Spleen (tissue), 11 donors: ENCODE data around the gene CEBPG. TPM values are rescaled to one million over a fixed set of nuclear protein-coding genes. Genes with fewer than 3 reads are reported as not detected.

Experiments
- DNase-seq: peaks from one replicate; pipeline ENCODE4 v3.0.0-alpha.2; 2020
- H3K27ac ChIP-seq, 8 donors: fragments of 200-600 bp; sonication (generic) in 7 of 8; 1 replicate in 4 of 8; 2 replicates in 4 of 8; pipeline versions ENCODE4 v1.5.0 to v1.8.0; 2016 to 2021; ENCODE audit warnings: inconsistent platforms in 4 of 8, mild to moderate bottlenecking in 4 of 8, moderate library complexity in 1 of 8
- H3K27me3 ChIP-seq, 7 donors: fragments of 200-600 bp; sonication (generic) in 6 of 7; replicated peaks in 1 of 7; 1 replicate in 4 of 7; 2 replicates in 3 of 7; pipeline versions ENCODE4 v1.5.0 to v1.8.0; 2016 to 2021; ENCODE audit warnings: inconsistent platforms in 3 of 7, mild to moderate bottlenecking in 1 of 7
- H3K36me3 ChIP-seq, 6 donors: fragments of 200-600 bp; sonication (generic) in 5 of 6; 1 replicate in 4 of 6; 2 replicates in 2 of 6; pipeline versions ENCODE4 v1.5.0 to v1.8.0; 2016 to 2021; ENCODE audit warnings: inconsistent platforms in 2 of 6
- H3K4me1 ChIP-seq, 6 donors: fragments of 200-600 bp; sonication (generic) in 5 of 6; 1 replicate in 3 of 6; 2 replicates in 3 of 6; pipeline versions ENCODE4 v1.5.0 to v1.8.0; 2016 to 2021; ENCODE audit warnings: inconsistent platforms in 3 of 6
- H3K4me3 ChIP-seq, 8 donors: fragments of 200-600 bp; sonication (generic) in 7 of 8; 1 replicate in 4 of 8; 2 replicates in 4 of 8; pipeline versions ENCODE4 v1.5.0 to v1.8.0; 2016 to 2021; ENCODE audit warnings: inconsistent platforms in 4 of 8, mild to moderate bottlenecking in 4 of 8, moderate library complexity in 2 of 8
- H3K9me3 ChIP-seq, 8 donors: fragments of 200-600 bp; sonication (generic) in 7 of 8; 1 replicate in 4 of 8; 2 replicates in 4 of 8; pipeline versions ENCODE4 v1.5.0 to v1.8.0; 2016 to 2021; ENCODE audit warnings: inconsistent platforms in 4 of 8
- CTCF ChIP-seq, 11 experiments: fragments of 200-600 bp in 7 of 11; fragments of 450-650 bp in 4 of 11; sonication (generic) in 4 of 11; IDR thresholded peaks in 8 of 11; conservative IDR thresholded peaks in 3 of 11; 1 replicate in 7 of 11; 2 replicates in 4 of 11; pipeline versions ENCODE4 v1.4.0 to v1.8.0; 2016 to 2021; ENCODE audit warnings: antibody characterized with exemption in 11 of 11, inconsistent platforms in 4 of 11, mild to moderate bottlenecking in 1 of 11
- POLR2A ChIP-seq, 3 donors: fragments of 450-650 bp; IDR thresholded peaks; one replicate each; pipeline ENCODE4 v1.5.1; 2017; ENCODE audit warnings: antibody characterized with exemption in 3 of 3, mild to moderate bottlenecking in 1 of 3
- POLR2AphosphoS5 ChIP-seq, 3 donors: sonication (generic); formaldehyde crosslinking; IDR thresholded peaks; one replicate each; pipeline ENCODE4 v1.5.1; 2017; ENCODE audit warnings: antibody characterized with exemption in 3 of 3
- WGBS, 5 donors: extraction: QIAGEN DNeasy Blood & Tissue Kit in 3 of 5; methylation state at CpG; one replicate each; pipeline versions ENCODE4 v1.1.5 to v1.1.7; 2013 to 2018; 5-methylcytosine and 5-hydroxymethylcytosine counted together
- intact Hi-C: fragments of 100-400 bp; cut with DNase I; formaldehyde crosslinking; loops from one replicate; pipeline ENCODE4 v1.15.0; 2023; ENCODE audit warnings: low total_unique reads
- polyA plus RNA-seq, 3 donors: library from polyadenylated mRNA; stranded (reverse); fragments of 200-250 nt; gene quantifications; one replicate each; pipeline ENCODE4 v1.2.1, GENCODE V29; 2013
- total RNA-seq, 7 donors: library from RNA; depleted of rRNA in 3 of 7; stranded (reverse); fragments of >200 nt in 3 of 7; fragmentation: NEBNext Ultra II Directional in 4 of 7; extraction: Animal tissue kit (Norgen Biotek cat#: 25700) in 4 of 7; gene quantifications; one replicate each; pipeline versions ENCODE4 v1.1.0 to v1.2.1, GENCODE V29; 2016 to 2021
- donor health status: healthy with polysubstance abuse.
- donor health status: DM: no; HTN: no; CAD: no; lungs with moderate emphysema.
- donor health status: DM: no; HTN: no; CAD: no.
- donor health status: Bipolar disorder and iron deficiency.
- donor health status: healthy.
- donor health status: DM: no; HTN: no; CAD: no.
- donor health status: DM: yes; HTN: yes; CAD: no.

CEBPG gene
- total and polyA plus RNA-seq, 10 donors: 9.3 to 21.1 (median 16.0) TPM

GRCh38 chr19:33391631-33392249, 18.2 kb downstream of the CEBPG start:
- 89 to 93% (median 90%) methylated on average over 10 to 12 of the region's 12 CpGs for WGBS, 5 donors
- Histone ChIP-seq H3K9me3 (no peaks in the 10 kb centered on the region), H3K36me3 (peaks cover 0 to 46% (median 10%) of the 10 kb centered on the region in 6 donors), H3K27me3 (no peaks in the 10 kb centered on the region), H3K4me1 (peaks cover 13 to 82% (median 43%) of the 10 kb centered on the region in 6 donors), H3K4me3 (no peak overlapping the region), H3K27ac (no peak overlapping the region)
- TF ChIP-seq POLR2AphosphoS5 (IDR thresholded peaks at IDR 0.05): no peak
- TF ChIP-seq CTCF (IDR thresholded peaks at IDR 0.05 in 8 of 11, conservative IDR thresholded peaks at IDR 0.05 in 3 of 11): no peak
- TF ChIP-seq POLR2A (IDR thresholded peaks at IDR 0.05): no peak
- DNase-seq: no peak
- intact Hi-C loops: no loop called here

GRCh38 chr19:33392341-33393285, 19.1 kb downstream of the CEBPG start:
- H3K4me1 ChIP-seq: peaks cover 13 to 90% (median 51%) of the 10 kb centered on the region in 6 donors
- peaks cover 0 to 37% (median 3%) of the 10 kb centered on the region in 6 donors for H3K36me3 ChIP-seq
- intact Hi-C loops: no loop called here
- TF ChIP-seq POLR2AphosphoS5 (IDR thresholded peaks at IDR 0.05) (peak in 2 of 3 donors; percentile 30 to 68), POLR2A (IDR thresholded peaks at IDR 0.05) (no peak)
- peak overlapping the region in 1 of 8 donors; percentile 75 for H3K27ac ChIP-seq
- no peaks in the 10 kb centered on the region for H3K27me3 ChIP-seq
- H3K9me3 ChIP-seq: no peaks in the 10 kb centered on the region
- peak; percentile 79 for DNase-seq
- WGBS, 5 donors: 76 to 85% (median 78%) methylated on average over 13 to 39 of the region's 39 CpGs
- no peak overlapping the region for H3K4me3 ChIP-seq

GRCh38 chr19:33393286-33394005, 19.9 kb downstream of the CEBPG start:
- WGBS, 5 donors: 83 to 91% (median 88%) methylated on average over 10 to 21 of the region's 21 CpGs
- peak; percentile 56 for DNase-seq
- Histone ChIP-seq H3K9me3 (no peaks in the 10 kb centered on the region), H3K4me1 (peaks cover 13 to 91% (median 51%) of the 10 kb centered on the region in 6 donors), H3K36me3 (peaks cover 0 to 29% (median 0%) of the 10 kb centered on the region in 6 donors), H3K27me3 (no peaks in the 10 kb centered on the region), H3K27ac (peak overlapping the region in 5 of 8 donors; percentile 55 to 75 (median 71)), H3K4me3 (no peak overlapping the region)
- intact Hi-C loops: no loop called here
- TF ChIP-seq POLR2AphosphoS5 (IDR thresholded peaks at IDR 0.05) (no peak), CTCF (IDR thresholded peaks at IDR 0.05 in 8 of 11, conservative IDR thresholded peaks at IDR 0.05 in 3 of 11) (no peak), POLR2A (IDR thresholded peaks at IDR 0.05) (no peak)

DNA sequence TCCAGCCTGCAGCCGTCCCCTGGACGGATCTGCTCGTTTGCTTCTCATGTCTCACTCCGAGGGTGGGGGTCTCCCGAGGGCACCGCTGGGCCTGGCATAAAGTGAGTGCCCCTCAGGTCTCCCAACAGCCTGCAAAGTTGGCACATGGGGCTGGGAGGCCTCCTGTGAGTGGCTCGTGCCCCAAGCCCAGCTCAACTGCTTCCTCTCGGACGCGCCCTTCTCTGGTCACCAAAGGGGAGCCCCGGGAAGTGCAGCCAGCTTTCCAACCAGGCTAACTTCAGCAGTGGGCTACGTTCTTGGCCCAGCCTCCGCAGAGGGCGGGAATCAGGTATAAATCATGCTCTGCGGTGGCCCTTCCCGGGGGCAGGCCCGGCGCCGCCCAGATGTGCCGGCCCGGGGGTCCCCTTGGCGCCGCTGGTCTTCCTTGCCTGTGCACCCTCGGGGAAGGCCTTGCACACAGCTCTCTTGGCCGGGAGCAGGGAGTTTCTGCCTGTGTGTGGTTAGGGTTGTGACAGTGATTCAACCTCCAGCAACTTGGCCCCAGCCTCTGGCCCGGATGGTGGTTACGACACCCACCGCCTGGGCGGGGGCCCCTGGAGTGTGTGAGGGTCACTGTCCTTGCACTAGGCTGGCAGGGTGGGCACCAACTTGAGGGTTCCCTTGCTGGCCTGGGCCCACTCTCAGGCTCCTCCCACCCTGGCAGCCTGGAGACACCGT, 20.7 kb downstream of the CEBPG start:
- DNase-seq: peak; percentile 78

More for the DNA sequence above, 20.7 kb downstream of the CEBPG start:
- H3K4me1 ChIP-seq: peaks cover 13 to 88% (median 51%) of the 10 kb centered on the region in 6 donors
- 43 to 78% (median 57%) methylated on average over 16 to 30 of the region's 30 CpGs for WGBS, 5 donors
- no peak for TF ChIP-seq CTCF (IDR thresholded peaks at IDR 0.05 in 8 of 11, conservative IDR thresholded peaks at IDR 0.05 in 3 of 11)
- TF ChIP-seq POLR2AphosphoS5 (IDR thresholded peaks at IDR 0.05): peak in 2 of 3 donors; percentile 53 to 66
- intact Hi-C loops: no loop called here
- no peaks in the 10 kb centered on the region for H3K27me3 ChIP-seq
- H3K36me3 ChIP-seq: peaks cover 0 to 26% (median 0%) of the 10 kb centered on the region in 6 donors
- no peaks in the 10 kb centered on the region for H3K9me3 ChIP-seq
- H3K27ac ChIP-seq: peak overlapping the region in 5 of 8 donors; percentile 55 to 75 (median 71)
- no peak overlapping the region for H3K4me3 ChIP-seq
